ENCODE results near the gene ACTL10. TPM values are rescaled to one million over a fixed set of nuclear protein-coding genes. Genes with fewer than 3 reads are reported as not detected.

The ACTL10 gene
- total RNA-seq, 1 experiment from 2014 or later: 1.3 TPM

GRCh38 chr20:33624399-33624798 lies 42.3 kb upstream of the ACTL10 start:
- ChIA-PET CTCF (no interaction called here), POLR2A (no interaction called here)
- peaks cover 36% of the 10 kb centered on the region for H3K36me3 Mint-ChIP-seq
- ATAC-seq: no peak
- no peak overlapping the region for H3K4me3 Mint-ChIP-seq
- no peaks in the 10 kb centered on the region for H3K4me1 Mint-ChIP-seq
- DNase-seq (ENCODE audit: low spot score): no peak
- no peak overlapping the region for H3K27ac Mint-ChIP-seq
- no peaks in the 10 kb centered on the region for H3K27me3 Mint-ChIP-seq (ENCODE audit: low read depth)
- TF ChIP-seq IRF2 (CRISPR knock-in tag; IDR thresholded peaks at IDR 0.05; ENCODE audit: borderline replicate concordance, low read depth) (no peak), NFYB (CRISPR knock-in tag; conservative IDR thresholded peaks at IDR 0.05; ENCODE audit: low read depth) (no peak), TCF7 (CRISPR knock-in tag; IDR thresholded peaks at IDR 0.05; ENCODE audit: low read depth) (no peak), ZBTB43 (CRISPR knock-in tag; IDR thresholded peaks at IDR 0.05) (no peak), OVOL2 (CRISPR knock-in tag; IDR thresholded peaks at IDR 0.05; ENCODE audit: borderline replicate concordance) (no peak), AFF4 (CRISPR knock-in tag; IDR thresholded peaks at IDR 0.05; ENCODE audit: borderline replicate concordance) (no peak), NFE2L1 (CRISPR knock-in tag; IDR thresholded peaks at IDR 0.05) (no peak), USF2 (CRISPR knock-in tag; IDR thresholded peaks at IDR 0.05) (no peak), MLX (CRISPR knock-in tag; IDR thresholded peaks at IDR 0.05) (no peak), ERG (CRISPR knock-in tag; IDR thresholded peaks at IDR 0.05) (no peak), ZNF425 (CRISPR knock-in tag; conservative IDR thresholded peaks at IDR 0.05) (no peak), SMAD4 (CRISPR knock-in tag; IDR thresholded peaks at IDR 0.05) (no peak)
- H3K9me3 Mint-ChIP-seq: no peaks in the 10 kb centered on the region

- no peak overlapping the region for H3K4me3 Mint-ChIP-seq
- POLR2A ChIA-PET: no interaction called here
- no peaks in the 10 kb centered on the region for H3K9me3 Mint-ChIP-seq
- DNase-seq (ENCODE audit: low spot score): no peak
- H3K27me3 Mint-ChIP-seq (ENCODE audit: low read depth): no peaks in the 10 kb centered on the region
- H3K36me3 Mint-ChIP-seq: peaks cover 46% of the 10 kb centered on the region
- no peak for ATAC-seq
- CTCF ChIA-PET: interaction anchor here (2.1 kb wide), 1 partner anchor 27 kb away, joined by 5 read pairs; no protein-coding TSS in a partner anchor
- no peaks in the 10 kb centered on the region for H3K4me1 Mint-ChIP-seq
- H3K27ac Mint-ChIP-seq: no peak overlapping the region
- TF ChIP-seq TP53 (CRISPR knock-in tag; IDR thresholded peaks at IDR 0.05) (no peak), FOXK1 (CRISPR knock-in tag; IDR thresholded peaks at IDR 0.05) (no peak), KAT7 (CRISPR knock-in tag; IDR thresholded peaks at IDR 0.05; ENCODE audit: borderline replicate concordance) (no peak), CBFB (CRISPR knock-in tag; IDR thresholded peaks at IDR 0.05; ENCODE audit: low read depth) (no peak), ZBTB43 (CRISPR knock-in tag; IDR thresholded peaks at IDR 0.05) (no peak), ZNF416 (CRISPR knock-in tag; IDR thresholded peaks at IDR 0.05) (no peak), ZNF219 (CRISPR knock-in tag; IDR thresholded peaks at IDR 0.05; ENCODE audit: borderline replicate concordance) (no peak), ZNF396 (CRISPR knock-in tag; IDR thresholded peaks at IDR 0.05; ENCODE audit: borderline replicate concordance) (no peak), CREM (CRISPR knock-in tag; IDR thresholded peaks at IDR 0.05) (no peak), MAX (CRISPR knock-in tag; IDR thresholded peaks at IDR 0.05) (no peak), ATF1 (CRISPR knock-in tag; IDR thresholded peaks at IDR 0.05) (no peak), E2F1 (CRISPR knock-in tag; IDR thresholded peaks at IDR 0.05) (no peak)
These were observed 40.6 kb upstream of the ACTL10 start for GRCh38 chr20:33626190-33626589.

All from WTC11 (cell line).